GM12878 (cell line): ENCODE measurements around the gene KLF9. TPM values are rescaled to one million over a fixed set of nuclear protein-coding genes. Genes with fewer than 3 reads are reported as not detected.

Experiments used
- ATAC-seq: fragments of 200-7000 bp; cut with Tn5 transposase; 3 replicates; pipeline ENCODE4 v1.9.1; 2020; ENCODE audit warnings: mild to moderate bottlenecking, moderate library complexity
- BruUV-seq: library from RNA; stranded (reverse); fragments of 400-500 nt; replicated peaks from 2 replicates; lab custom pipeline; 2021; lab: Mats Ljungman, UMichigan
- CTCF ChIA-PET: fragments of 300-600 bp; sonication (Branson Sonifier 250); formaldehyde crosslinking; extraction: SDS; loops from one replicate; lab custom pipeline; 2021; ENCODE audit warnings: inconsistent platforms; lab: Yijun Ruan, JAX
- POLR2A ChIA-PET: fragments of 350-600 bp; formaldehyde crosslinking; extraction: SDS; loops from one replicate; lab custom pipeline; 2021; ENCODE audit warnings: inconsistent platforms; lab: Charles Lee
- RAD21 ChIA-PET: fragments of 300-600 bp; sonication (Branson Sonifier 250); formaldehyde crosslinking; loops from one replicate; lab custom pipeline; 2023; ENCODE audit warnings: antibody characterized with exemption; ENCODE audit not compliant: unreplicated experiment; lab: Charles Lee
- SMC1A ChIA-PET: fragments of 300-600 bp; sonication (Branson Sonifier 250); formaldehyde crosslinking; loops from one replicate; lab custom pipeline; 2023; ENCODE audit not compliant: unreplicated experiment, uncharacterized antibody; lab: Charles Lee
- DNase-seq: peaks from one replicate; pipeline ENCODE4 v3.0.0-alpha.2; 2011; ENCODE audit warnings: low read depth, low spot score
- FAIRE-seq: peaks from 3 replicates; lab custom pipeline; 2011; peaks lifted over from hg19 to GRCh38; lab: Jason Lieb, UNC
- H2AFZ ChIP-seq: 2 replicates; pipeline ENCODE4 v1.6.0; 2011; ENCODE audit warnings: low read depth, low read length, control low read depth; ENCODE audit not compliant: control insufficient read depth
- H3K27ac ChIP-seq: 2 replicates; pipeline ENCODE4 v1.5.1; 2011; ENCODE audit warnings: control low read depth; ENCODE audit not compliant: control insufficient read depth, insufficient read depth
- H3K27me3 ChIP-seq, 2 experiments: replicated peaks in 1 of 2; 2 replicates each; pipeline versions ENCODE4 v1.6.0 to v1.6.1; 2011; ENCODE audit warnings: low read length in 1 of 2; ENCODE audit not compliant: control insufficient read depth in 2 of 2, insufficient read depth in 2 of 2
- H3K36me3 ChIP-seq, 2 experiments: 2 replicates each; pipeline ENCODE4 v1.5.1; 2011; ENCODE audit warnings: low read length in 1 of 2; ENCODE audit not compliant: control insufficient read depth in 2 of 2, insufficient read depth in 2 of 2
- H3K4me1 ChIP-seq: 2 replicates; pipeline ENCODE4 v1.6.1; 2011; ENCODE audit warnings: mild to moderate bottlenecking, low read length, moderate library complexity, mixed read lengths; ENCODE audit not compliant: control insufficient read depth, insufficient read depth
- H3K4me2 ChIP-seq: 2 replicates; pipeline ENCODE4 v1.6.0; 2011; ENCODE audit warnings: control low read depth; ENCODE audit not compliant: control insufficient read depth, insufficient read depth
- H3K4me3 ChIP-seq: fragments of 200-600 bp; sonication (generic); 2 replicates; pipeline ENCODE4 v1.5.1; 2016
- H3K79me2 ChIP-seq: 2 replicates; pipeline ENCODE4 v1.6.0; 2011; ENCODE audit warnings: low read length; ENCODE audit not compliant: control insufficient read depth, insufficient read depth
- H3K9ac ChIP-seq: 2 replicates; pipeline ENCODE4 v1.8.0; 2011; ENCODE audit warnings: low read length, control low read depth, mixed read lengths; ENCODE audit not compliant: control insufficient read depth, insufficient read depth
- H3K9me3 ChIP-seq: replicated peaks from 3 replicates; pipeline ENCODE4 v1.5.1; 2011; ENCODE audit warnings: mild to moderate bottlenecking, low read length; ENCODE audit not compliant: control insufficient read depth, insufficient read depth
- H4K20me1 ChIP-seq: 2 replicates; pipeline ENCODE4 v1.6.0; 2011; ENCODE audit not compliant: control insufficient read depth, insufficient read depth
- BACH1 ChIP-seq: fragments of 450-650 bp; IDR thresholded peaks from 2 replicates; pipeline ENCODE4 v1.6.1; 2017; ENCODE audit warnings: mild to moderate bottlenecking, borderline replicate concordance
- BHLHE40 ChIP-seq, 2 experiments: fragments of 450-650 bp in 1 of 2; IDR thresholded peaks; 2 replicates each; pipeline ENCODE4 v1.6.1; 2011 to 2017; ENCODE audit warnings: low read depth in 2 of 2, borderline replicate concordance in 1 of 2, improper control_type of control experiment in 1 of 2, low read length in 1 of 2, mild to moderate bottlenecking in 1 of 2
- CBFB ChIP-seq: IDR thresholded peaks from 2 replicates; pipeline ENCODE4 v1.6.1; 2016; ENCODE audit warnings: antibody characterized with exemption, low read depth
- CREM ChIP-seq: IDR thresholded peaks from 2 replicates; pipeline ENCODE4 v1.6.1; 2014; ENCODE audit warnings: antibody characterized with exemption, low read depth
- CTCF ChIP-seq, 3 experiments: IDR thresholded peaks in 2 of 3; conservative IDR thresholded peaks in 1 of 3; 2 replicates each; pipeline ENCODE4 v1.5.1; 2011; ENCODE audit warnings: low read depth in 3 of 3, low read length in 3 of 3, mild to moderate bottlenecking in 3 of 3, control low read depth in 2 of 3, moderate library complexity in 2 of 3, inconsistent platforms in 1 of 3, mixed read lengths in 1 of 3; ENCODE audit not compliant: control insufficient read depth in 2 of 3, insufficient read depth in 1 of 3; ENCODE audit errors: extremely low read depth in 1 of 3
- FOXM1 ChIP-seq: IDR thresholded peaks from 2 replicates; pipeline ENCODE4 v1.6.1; 2012; ENCODE audit warnings: low read depth, mild to moderate bottlenecking, inconsistent platforms, low read length, moderate library complexity
- MLLT1 ChIP-seq: fragments of 450-650 bp; IDR thresholded peaks from 2 replicates; pipeline ENCODE4 v1.6.1; 2016; ENCODE audit warnings: mild to moderate bottlenecking
- MXI1 ChIP-seq: fragments of 150-350 bp; IDR thresholded peaks from 2 replicates; pipeline ENCODE4 v1.6.1; 2011; ENCODE audit warnings: low read depth, mild to moderate bottlenecking, inconsistent platforms, low read length, improper control_type of control experiment
- NFXL1 ChIP-seq: fragments of 450-650 bp; IDR thresholded peaks from 2 replicates; pipeline ENCODE4 v1.6.1; 2017; ENCODE audit warnings: antibody characterized with exemption, mild to moderate bottlenecking, borderline replicate concordance
- NR2F1 ChIP-seq: fragments of 450-650 bp; conservative IDR thresholded peaks from 2 replicates; pipeline ENCODE4 v1.6.1; 2017; ENCODE audit warnings: mild to moderate bottlenecking
- RAD21 ChIP-seq: IDR thresholded peaks from 2 replicates; pipeline ENCODE4 v1.6.1; 2011; ENCODE audit warnings: mild to moderate bottlenecking, low read depth, low read length, moderate library complexity; ENCODE audit not compliant: insufficient read depth
- RUNX3 ChIP-seq: IDR thresholded peaks from 2 replicates; pipeline ENCODE4 v1.6.1; 2012; ENCODE audit warnings: low read length, inconsistent platforms
- SREBF2 ChIP-seq: IDR thresholded peaks from 2 replicates; pipeline ENCODE4 v1.6.1; 2012; ENCODE audit warnings: mild to moderate bottlenecking, low read length
- STAT1 ChIP-seq: fragments of 450-650 bp; conservative IDR thresholded peaks from 2 replicates; pipeline ENCODE4 v1.6.1; 2014; ENCODE audit warnings: antibody characterized with exemption, mild to moderate bottlenecking
- ZNF207 ChIP-seq: fragments of 450-650 bp; IDR thresholded peaks from 2 replicates; pipeline ENCODE4 v1.6.1; 2014; ENCODE audit warnings: antibody characterized with exemption, mild to moderate bottlenecking, borderline replicate concordance
- ZNF24 ChIP-seq: fragments of 450-650 bp; IDR thresholded peaks from 2 replicates; pipeline ENCODE4 v1.6.1; 2017; ENCODE audit warnings: antibody characterized with exemption, mild to moderate bottlenecking
- ZNF687 ChIP-seq: fragments of 450-650 bp; IDR thresholded peaks from 2 replicates; pipeline ENCODE4 v1.6.1; 2017; ENCODE audit warnings: mild to moderate bottlenecking, moderate library complexity
- ZZZ3 ChIP-seq: IDR thresholded peaks from 2 replicates; pipeline ENCODE4 v1.6.1; 2011; ENCODE audit warnings: low read depth; ENCODE audit not compliant: control insufficient read depth, insufficient read length
- WGBS: methylation state at CpG from one replicate; pipeline ENCODE4 v1.1.6; 2016; ENCODE audit warnings: low lambda C conversion rate; ENCODE audit not compliant: insufficient replicate concordance, insufficient coverage; ENCODE audit errors: missing lambda C conversion rate; 5-methylcytosine and 5-hydroxymethylcytosine counted together
- in situ Hi-C: fragments of 300-500 bp; cut with MboI; formaldehyde crosslinking; loops from 9 replicates; pipeline ENCODE4 v1.14.3; 2018; ENCODE audit warnings: mixed read lengths
- intact Hi-C: fragments of 100-400 bp; cut with micrococcal nuclease; formaldehyde crosslinking; loops from one replicate; pipeline ENCODE4 v1.14.2; 2022; ENCODE audit not compliant: unreplicated experiment
- polyA plus RNA-seq, 11 experiments: library from polyadenylated mRNA; depleted of rRNA in 4 of 11; unstranded in 6 of 11; stranded (reverse) in 5 of 11; fragments of >200 nt; fragmentation: Nextera tagmentation in 4 of 11; fragmentation: Illumina TruSeq in 1 of 11; extraction: Ambion mirVana in 4 of 11; extraction: Trizol in 1 of 11; gene quantifications; 1 replicate in 1 of 11; 2 replicates in 10 of 11; pipeline versions ENCODE4 v1.2.1 to v1.2.3, GENCODE V29; 2011 to 2016; ENCODE audit warnings: inconsistent platforms in 2 of 11, missing spikeins in 2 of 11, low read depth in 1 of 11
- total RNA-seq, 4 experiments: library from RNA; depleted of rRNA in 3 of 4; stranded (reverse); fragments of >200 nt in 3 of 4; fragmentation: Illumina TruSeq in 1 of 4; extraction: Trizol in 1 of 4; gene quantifications; 2 replicates each; pipeline versions ENCODE4 v1.2.1 to v1.2.3, GENCODE V29; 2013 to 2021

KLF9 gene
- total and polyA plus RNA-seq, 10 of the 15 experiments (the other 5 are each of a cell fraction or from before 2014, with no cell fraction given) = 0.09 to 0.96 (median 0.83) TPM

GRCh38 chr9:70435948-70436347 is 21.5 kb upstream of the KLF9 start (continued):
- no peak for TF ChIP-seq ZNF687
- no peak for TF ChIP-seq RAD21
- TF ChIP-seq NR2F1 = no peak

GRCh38 chr9:70429899-70430298 is 15.4 kb upstream of the KLF9 start:
- CTCF ChIA-PET = no interaction called here
- SMC1A ChIA-PET = no interaction called here
- Histone ChIP-seq H3K27me3 (no peaks in the 10 kb centered on the region; a peak in 1 of 4 replicates), H3K79me2 (no peaks in the 10 kb centered on the region), H4K20me1 (no peaks in the 10 kb centered on the region), H3K9ac (no peak overlapping the region), H3K4me1 (no peaks in the 10 kb centered on the region), H3K36me3 (no peaks in the 10 kb centered on the region), H3K27ac (no peak overlapping the region), H3K4me2 (no peak overlapping the region), H3K4me3 (no peak overlapping the region), H2AFZ (no peak overlapping the region), H3K9me3 (no peaks in the 10 kb centered on the region; the same call in 2 of the 3 replicates)
- FAIRE-seq (no peak), ATAC-seq (no peak), DNase-seq (no peak)
- 21% methylated on average over 3 of the region's 3 CpGs for WGBS
- no TSS peak for BruUV-seq
- intact Hi-C loops = loop anchor here (10.0 kb wide), 1 partner anchor 55 kb away; no protein-coding TSS in a partner anchor
- RAD21 ChIA-PET = no interaction called here
- POLR2A ChIA-PET = no interaction called here
- in situ Hi-C loops = no loop called here
- no peak for TF ChIP-seq NFXL1
- TF ChIP-seq ZZZ3 = no peak
- TF ChIP-seq STAT1 = no peak
- TF ChIP-seq CTCF (IDR thresholded peaks at IDR 0.05 in 2 of 3, conservative IDR thresholded peaks at IDR 0.05 in 1 of 3; ENCODE audit: control insufficient read depth in 2 of 3, extremely low read depth in 1 of 3, insufficient read depth in 1 of 3, low read depth in 3 of 3, low read length in 3 of 3) = no peak
- no peak for TF ChIP-seq RUNX3
- TF ChIP-seq ZNF207 = no peak
- TF ChIP-seq CBFB = no peak
- no peak for TF ChIP-seq MXI1
- TF ChIP-seq BHLHE40 (IDR thresholded peaks at IDR 0.05; ENCODE audit: borderline replicate concordance in 1 of 2, low read depth in 2 of 2, low read length in 1 of 2) = no peak
- TF ChIP-seq MLLT1 = no peak
- TF ChIP-seq CREM = no peak
- TF ChIP-seq SREBF2 = no peak
- no peak for TF ChIP-seq ZNF24
- no peak for TF ChIP-seq FOXM1
- no peak for TF ChIP-seq BACH1
